ENCODE results near the gene KLHDC4. TPM values are rescaled to one million over a fixed set of nuclear protein-coding genes. Genes with fewer than 3 reads are reported as not detected.

Gene KLHDC4
- total RNA-seq, 1 experiment from 2014 or later = 50.7 TPM

DNA sequence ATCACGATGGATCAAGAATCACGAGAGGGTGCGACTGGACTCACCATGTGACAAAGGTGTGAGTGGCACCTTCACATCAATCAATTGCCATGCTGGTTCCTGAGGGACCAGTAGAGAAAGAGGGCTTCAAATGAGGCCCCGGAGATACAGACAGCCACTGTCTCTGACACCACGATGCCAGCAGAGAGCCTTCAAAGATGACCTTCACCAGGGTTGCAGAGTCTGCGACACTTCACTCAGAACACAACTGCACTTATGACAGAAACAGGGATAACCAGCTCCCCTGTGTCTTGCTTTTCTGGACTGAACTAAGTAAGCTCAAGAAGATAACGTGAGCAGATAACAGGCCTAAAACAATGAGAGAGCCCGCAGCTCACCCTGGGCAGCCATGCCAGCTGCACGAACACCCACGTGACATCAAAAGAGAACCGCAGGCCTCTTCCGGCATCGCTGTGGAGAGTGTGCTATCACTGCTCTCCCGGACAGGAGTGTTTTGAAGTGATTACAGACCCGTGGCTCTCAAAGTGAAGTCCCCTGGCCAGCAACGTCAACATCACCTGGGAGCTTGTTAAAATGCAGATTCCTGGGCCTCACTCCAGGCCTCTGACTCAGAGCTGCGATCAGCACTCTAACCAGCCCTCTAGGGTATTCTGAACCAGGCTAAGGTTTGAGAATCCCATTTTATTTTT, 36.4 kb downstream of the KLHDC4 start:
- intact Hi-C loops (cut with micrococcal nuclease; ENCODE audit: unreplicated experiment) = no loop called here
- Histone ChIP-seq H3K9me3 (ENCODE audit: control insufficient read depth, insufficient read depth, low read depth, low read length) (no peaks in the 10 kb centered on the region), H3K4me3 (ENCODE audit: low read depth in 2 of 2, low read length in 2 of 2) (no peak overlapping the region), H3K27ac (ENCODE audit: low read length) (no peak overlapping the region), H3K4me1 (ENCODE audit: control insufficient read depth, insufficient read depth, low read length) (no peaks in the 10 kb centered on the region), H3K36me3 (ENCODE audit: control insufficient read depth, insufficient read depth, low read length) (peaks cover 4% of the 10 kb centered on the region; the same call in 1 of the 2 replicates), H3K27me3 (ENCODE audit: control insufficient read depth, insufficient read depth, low read length) (no peaks in the 10 kb centered on the region)
- TF ChIP-seq, protein P1, sequence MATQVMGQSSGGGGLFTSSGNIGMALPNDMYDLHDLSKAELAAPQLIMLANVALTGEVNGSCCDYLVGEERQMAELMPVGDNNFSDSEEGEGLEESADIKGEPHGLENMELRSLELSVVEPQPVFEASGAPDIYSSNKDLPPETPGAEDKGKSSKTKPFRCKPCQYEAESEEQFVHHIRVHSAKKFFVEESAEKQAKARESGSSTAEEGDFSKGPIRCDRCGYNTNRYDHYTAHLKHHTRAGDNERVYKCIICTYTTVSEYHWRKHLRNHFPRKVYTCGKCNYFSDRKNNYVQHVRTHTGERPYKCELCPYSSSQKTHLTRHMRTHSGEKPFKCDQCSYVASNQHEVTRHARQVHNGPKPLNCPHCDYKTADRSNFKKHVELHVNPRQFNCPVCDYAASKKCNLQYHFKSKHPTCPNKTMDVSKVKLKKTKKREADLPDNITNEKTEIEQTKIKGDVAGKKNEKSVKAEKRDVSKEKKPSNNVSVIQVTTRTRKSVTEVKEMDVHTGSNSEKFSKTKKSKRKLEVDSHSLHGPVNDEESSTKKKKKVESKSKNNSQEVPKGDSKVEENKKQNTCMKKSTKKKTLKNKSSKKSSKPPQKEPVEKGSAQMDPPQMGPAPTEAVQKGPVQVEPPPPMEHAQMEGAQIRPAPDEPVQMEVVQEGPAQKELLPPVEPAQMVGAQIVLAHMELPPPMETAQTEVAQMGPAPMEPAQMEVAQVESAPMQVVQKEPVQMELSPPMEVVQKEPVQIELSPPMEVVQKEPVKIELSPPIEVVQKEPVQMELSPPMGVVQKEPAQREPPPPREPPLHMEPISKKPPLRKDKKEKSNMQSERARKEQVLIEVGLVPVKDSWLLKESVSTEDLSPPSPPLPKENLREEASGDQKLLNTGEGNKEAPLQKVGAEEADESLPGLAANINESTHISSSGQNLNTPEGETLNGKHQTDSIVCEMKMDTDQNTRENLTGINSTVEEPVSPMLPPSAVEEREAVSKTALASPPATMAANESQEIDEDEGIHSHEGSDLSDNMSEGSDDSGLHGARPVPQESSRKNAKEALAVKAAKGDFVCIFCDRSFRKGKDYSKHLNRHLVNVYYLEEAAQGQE (IDR thresholded peaks at IDR 0.05; ENCODE audit: insufficient read depth in 1 of 2, low read depth in 2 of 2, low read length in 1 of 2) = no peak
- TF ChIP-seq POLR2AphosphoS5 (IDR thresholded peaks at IDR 0.05; ENCODE audit: low read depth, low read length) (no peak), TCF7L2 (IDR thresholded peaks at IDR 0.05; ENCODE audit: low read depth, low read length) (no peak), SIN3A (IDR thresholded peaks at IDR 0.05; ENCODE audit: borderline replicate concordance, insufficient read depth, low read depth, low read length) (no peak)
- TF ChIP-seq, protein P2, sequence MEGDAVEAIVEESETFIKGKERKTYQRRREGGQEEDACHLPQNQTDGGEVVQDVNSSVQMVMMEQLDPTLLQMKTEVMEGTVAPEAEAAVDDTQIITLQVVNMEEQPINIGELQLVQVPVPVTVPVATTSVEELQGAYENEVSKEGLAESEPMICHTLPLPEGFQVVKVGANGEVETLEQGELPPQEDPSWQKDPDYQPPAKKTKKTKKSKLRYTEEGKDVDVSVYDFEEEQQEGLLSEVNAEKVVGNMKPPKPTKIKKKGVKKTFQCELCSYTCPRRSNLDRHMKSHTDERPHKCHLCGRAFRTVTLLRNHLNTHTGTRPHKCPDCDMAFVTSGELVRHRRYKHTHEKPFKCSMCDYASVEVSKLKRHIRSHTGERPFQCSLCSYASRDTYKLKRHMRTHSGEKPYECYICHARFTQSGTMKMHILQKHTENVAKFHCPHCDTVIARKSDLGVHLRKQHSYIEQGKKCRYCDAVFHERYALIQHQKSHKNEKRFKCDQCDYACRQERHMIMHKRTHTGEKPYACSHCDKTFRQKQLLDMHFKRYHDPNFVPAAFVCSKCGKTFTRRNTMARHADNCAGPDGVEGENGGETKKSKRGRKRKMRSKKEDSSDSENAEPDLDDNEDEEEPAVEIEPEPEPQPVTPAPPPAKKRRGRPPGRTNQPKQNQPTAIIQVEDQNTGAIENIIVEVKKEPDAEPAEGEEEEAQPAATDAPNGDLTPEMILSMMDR (IDR thresholded peaks at IDR 0.05) = no peak
- no TSS peak for BruUV-seq (replicated peaks)
- DNase-seq (ENCODE audit: low read depth, low spot score) (no peak), ATAC-seq (no peak)
- in situ Hi-C loops (cut with HindIII; ENCODE audit: low pct_unique_long_range_greater_than_20kb, low sequenced_read_pairs) = no loop called here
- ChIA-PET POLR2A (no interaction called here), CTCF (no interaction called here)

DNA sequence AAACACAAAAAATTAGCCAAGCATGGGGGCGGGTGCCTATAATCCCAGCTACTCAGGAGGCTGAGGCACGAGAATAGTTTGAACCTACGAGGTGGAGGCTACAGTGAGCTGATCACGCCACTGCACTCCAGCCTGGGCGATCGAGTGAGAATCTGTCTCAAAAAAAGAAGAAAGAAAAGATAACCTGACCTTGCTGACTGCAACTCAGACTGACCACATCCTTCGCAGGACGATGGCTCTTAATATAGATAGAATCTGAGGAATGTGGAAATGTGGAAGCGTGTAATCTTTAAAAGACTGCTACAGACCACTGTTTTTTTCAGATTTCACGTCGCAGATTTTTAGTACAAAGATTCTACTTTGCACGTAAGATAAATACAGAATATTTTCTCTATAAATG, 37.8 kb downstream of the KLHDC4 start:
- intact Hi-C loops (cut with micrococcal nuclease; ENCODE audit: unreplicated experiment) = no loop called here

More for the DNA sequence above, 37.8 kb downstream of the KLHDC4 start:
- ChIA-PET POLR2A (no interaction called here), CTCF (no interaction called here)
- no peak overlapping the region for H3K27ac ChIP-seq (ENCODE audit: low read length)
- no peak for ATAC-seq
- H3K27me3 ChIP-seq (ENCODE audit: control insufficient read depth, insufficient read depth, low read length) = no peaks in the 10 kb centered on the region
- no peak for TF ChIP-seq TCF7L2 (IDR thresholded peaks at IDR 0.05; ENCODE audit: low read depth, low read length)
- TF ChIP-seq POLR2AphosphoS5 (IDR thresholded peaks at IDR 0.05; ENCODE audit: low read depth, low read length) = no peak
- TF ChIP-seq, protein P1 (IDR thresholded peaks at IDR 0.05; ENCODE audit: insufficient read depth in 1 of 2, low read depth in 2 of 2, low read length in 1 of 2) = no peak
- TF ChIP-seq, protein P2 (IDR thresholded peaks at IDR 0.05) = no peak
- TF ChIP-seq SIN3A (IDR thresholded peaks at IDR 0.05; ENCODE audit: borderline replicate concordance, insufficient read depth, low read depth, low read length) = no peak
- in situ Hi-C loops (cut with HindIII; ENCODE audit: low pct_unique_long_range_greater_than_20kb, low sequenced_read_pairs) = no loop called here
- no peaks in the 10 kb centered on the region for H3K4me1 ChIP-seq (ENCODE audit: control insufficient read depth, insufficient read depth, low read length)
- DNase-seq (ENCODE audit: low read depth, low spot score) = no peak
- H3K36me3 ChIP-seq (ENCODE audit: control insufficient read depth, insufficient read depth, low read length) = peaks cover 4% of the 10 kb centered on the region; the same call in 1 of the 2 replicates
- no peak overlapping the region for H3K4me3 ChIP-seq (ENCODE audit: low read depth in 2 of 2, low read length in 2 of 2)
- H3K9me3 ChIP-seq (ENCODE audit: control insufficient read depth, insufficient read depth, low read depth, low read length) = no peaks in the 10 kb centered on the region
- BruUV-seq (replicated peaks) = no TSS peak
